HepG2 (cell line): Measurements from ENCODE around the gene C1QTNF5. TPM values are rescaled to one million over a fixed set of nuclear protein-coding genes. Genes with fewer than 3 reads are reported as not detected.
A peak's percentile ranks its signal among the peaks of the same experiment; 100 is the strongest.

Experiments used
- ATAC-seq: fragments of 200-7000 bp; cut with Tn5 transposase; 3 replicates; pipeline ENCODE4 v1.9.1; 2020; ENCODE audit warnings: mild to moderate bottlenecking, moderate library complexity
- BruUV-seq: library from RNA; stranded (reverse); fragments of 400-500 nt; replicated peaks from 2 replicates; lab custom pipeline; 2021; lab: Mats Ljungman, UMichigan
- CTCF ChIA-PET: fragments of 300-600 bp; formaldehyde crosslinking; extraction: SDS; loops from one replicate; lab custom pipeline; 2021; ENCODE audit warnings: low total read pairs, inconsistent platforms, low intra/inter-chr PET ratio; lab: Yijun Ruan, JAX
- POLR2A ChIA-PET: fragments of 350-600 bp; sonication (Branson Sonifier 250); formaldehyde crosslinking; loops from one replicate; lab custom pipeline; 2020; ENCODE audit warnings: antibody characterized with exemption, inconsistent platforms; lab: Yijun Ruan, JAX
- DNase-seq: peaks from one replicate; pipeline ENCODE4 v3.0.0-alpha.2; 2015; ENCODE audit warnings: low spot score
- FAIRE-seq: peaks from 3 replicates; lab custom pipeline; 2011; peaks lifted over from hg19 to GRCh38; lab: Jason Lieb, UNC
- H2AFZ ChIP-seq: one replicate; pipeline ENCODE4 v1.6.1; 2011; ENCODE audit warnings: low read length, inconsistent platforms
- H3K27ac ChIP-seq: fragments of 300-600 bp; 3 replicates; pipeline ENCODE4 v1.8.0; 2011; ENCODE audit warnings: mixed run types, mild to moderate bottlenecking, mixed read lengths, low read length, inconsistent platforms; ENCODE audit not compliant: insufficient read depth; ENCODE audit errors: extremely low read length
- H3K27me3 ChIP-seq, 2 experiments: fragments of 200-600 bp in 1 of 2; 2 replicates in 1 of 2; 3 replicates in 1 of 2; pipeline versions ENCODE4 v1.6.0 to v1.8.0; 2011; ENCODE audit warnings: low read length in 2 of 2, mild to moderate bottlenecking in 2 of 2, moderate library complexity in 2 of 2, inconsistent platforms in 1 of 2; ENCODE audit not compliant: insufficient read depth in 2 of 2, control insufficient read depth in 1 of 2
- H3K36me3 ChIP-seq, 2 experiments: fragments of 200-600 bp in 1 of 2; replicated peaks in 1 of 2; 2 replicates in 1 of 2; 3 replicates in 1 of 2; pipeline versions ENCODE4 v1.5.1 to v1.8.0; 2011; ENCODE audit warnings: low read length in 2 of 2, inconsistent platforms in 1 of 2; ENCODE audit not compliant: insufficient read depth in 2 of 2, control insufficient read depth in 1 of 2
- H3K4me1 ChIP-seq: 2 replicates; pipeline ENCODE4 v1.5.1; 2012; ENCODE audit warnings: low read length, inconsistent platforms; ENCODE audit not compliant: insufficient read depth
- H3K4me2 ChIP-seq: 2 replicates; pipeline ENCODE4 v1.6.0; 2011; ENCODE audit warnings: low read depth, low read length, inconsistent platforms
- H3K4me3 ChIP-seq, 3 experiments: fragments of 200-600 bp in 1 of 3; sonication (generic), shearing (Covaris generic) in 1 of 3; replicated peaks in 1 of 3; 2 replicates each; pipeline ENCODE4 v1.5.1; 2011 to 2016; ENCODE audit warnings: low read length in 3 of 3, inconsistent platforms in 2 of 3, low read depth in 2 of 3, mild to moderate bottlenecking in 2 of 3, control low read depth in 1 of 3, mixed read lengths in 1 of 3; ENCODE audit not compliant: insufficient read depth in 1 of 3
- H3K79me2 ChIP-seq: one replicate; pipeline ENCODE4 v1.6.1; 2011; ENCODE audit warnings: low read length, inconsistent platforms; ENCODE audit not compliant: insufficient read depth
- H3K9ac ChIP-seq: 2 replicates; pipeline ENCODE4 v1.6.0; 2011; ENCODE audit warnings: mild to moderate bottlenecking, low read depth, low read length, inconsistent platforms; ENCODE audit not compliant: insufficient read depth
- H3K9me3 ChIP-seq: 2 replicates; pipeline ENCODE4 v1.5.1; 2012; ENCODE audit warnings: mild to moderate bottlenecking, low read length
- H4K20me1 ChIP-seq: 2 replicates; pipeline ENCODE4 v1.6.0; 2011; ENCODE audit warnings: inconsistent platforms, mild to moderate bottlenecking, low read length, moderate library complexity; ENCODE audit not compliant: insufficient read depth
- EED ChIP-seq: sonication (generic); formaldehyde crosslinking; IDR thresholded peaks from 2 replicates; pipeline ENCODE4 v1.5.0; 2020; ENCODE audit warnings: mild to moderate bottlenecking, missing genetic modification reagents
- HOXA3 ChIP-seq: sonication (generic); formaldehyde crosslinking; IDR thresholded peaks from 2 replicates; pipeline ENCODE4 v1.5.0; 2020; ENCODE audit warnings: missing genetic modification reagents
- SP5 ChIP-seq: IDR thresholded peaks from 2 replicates; pipeline ENCODE4 v1.6.1; 2016; ENCODE audit warnings: low read depth, borderline replicate concordance
- ZNF256 ChIP-seq: sonication (generic); formaldehyde crosslinking; conservative IDR thresholded peaks from 2 replicates; pipeline ENCODE4 v1.4.0; 2020; ENCODE audit warnings: missing genetic modification reagents
- ZSCAN22 ChIP-seq: sonication (generic); formaldehyde crosslinking; IDR thresholded peaks from 2 replicates; pipeline ENCODE4 v1.4.0; 2020; ENCODE audit warnings: mild to moderate bottlenecking, missing genetic modification reagents
- WGBS: methylation state at CpG from one replicate; pipeline ENCODE4 v1.1.6; 2017; ENCODE audit warnings: low lambda C conversion rate; 5-methylcytosine and 5-hydroxymethylcytosine counted together
- in situ Hi-C: cut with HindIII; loops from 2 replicates; pipeline ENCODE4 v1.10.0; 2017; ENCODE audit warnings: low pct_unique_long_range_greater_than_20kb; ENCODE audit not compliant: extremely low pct_ligation_motif_present
- intact Hi-C: fragments of 100-400 bp; cut with micrococcal nuclease; formaldehyde crosslinking; loops from one replicate; pipeline ENCODE4 v1.10.0; 2022; ENCODE audit not compliant: unreplicated experiment
- polyA plus RNA-seq, 8 experiments: library from polyadenylated mRNA; depleted of rRNA in 3 of 8; stranded (reverse) in 7 of 8; unstranded in 1 of 8; fragments of >200 nt; fragmentation: Illumina TruSeq in 4 of 8; extraction: Trizol in 4 of 8; gene quantifications; 2 replicates each; pipeline versions ENCODE4 v1.2.1 to v1.2.3, GENCODE V29; 2011 to 2016; ENCODE audit warnings: low read depth in 4 of 8, missing spikeins in 1 of 8, mixed read lengths in 1 of 8; ENCODE audit not compliant: insufficient read depth in 1 of 8
- total RNA-seq, 5 experiments: library from RNA; depleted of rRNA; stranded (reverse); fragments of >200 nt; fragmentation: Illumina TruSeq; extraction: Trizol; gene quantifications; 2 replicates each; pipeline ENCODE4 v1.2.3, GENCODE V29; 2016; ENCODE audit warnings: low read depth in 1 of 5
- TF ChIP-seq, protein P1 (sequence below): sonication (generic); formaldehyde crosslinking; conservative IDR thresholded peaks from 2 replicates; pipeline ENCODE4 v1.4.0; 2020; ENCODE audit warnings: missing genetic modification reagents
- TF ChIP-seq, protein P2 (sequence below): IDR thresholded peaks from 2 replicates; pipeline ENCODE4 v1.6.1; 2016; ENCODE audit warnings: low read depth, missing genetic modification reagents, missing compliant biosample characterization
- TF ChIP-seq, protein P3 (sequence below): sonication (generic); formaldehyde crosslinking; IDR thresholded peaks from 2 replicates; pipeline ENCODE4 v1.4.0; 2020; ENCODE audit warnings: mild to moderate bottlenecking, missing genetic modification reagents
- TF ChIP-seq, protein P4 (sequence below): IDR thresholded peaks from 2 replicates; pipeline ENCODE4 v1.6.1; 2016; ENCODE audit warnings: control low read depth
- TF ChIP-seq, protein P5 (sequence below): conservative IDR thresholded peaks from 2 replicates; pipeline ENCODE4 v1.6.1; 2018; ENCODE audit warnings: missing genetic modification reagents
- TF ChIP-seq, protein P6 (sequence below): sonication (generic); formaldehyde crosslinking; IDR thresholded peaks from 2 replicates; pipeline ENCODE4 v1.8.1; 2022; ENCODE audit warnings: mild to moderate bottlenecking, missing genetic modification reagents

The C1QTNF5 gene
- total and polyA plus RNA-seq, 2 of the 13 experiments (the other 11 are each of a cell fraction or from before 2014, with no cell fraction given) = 0.86 to 1.2 TPM

DNA sequence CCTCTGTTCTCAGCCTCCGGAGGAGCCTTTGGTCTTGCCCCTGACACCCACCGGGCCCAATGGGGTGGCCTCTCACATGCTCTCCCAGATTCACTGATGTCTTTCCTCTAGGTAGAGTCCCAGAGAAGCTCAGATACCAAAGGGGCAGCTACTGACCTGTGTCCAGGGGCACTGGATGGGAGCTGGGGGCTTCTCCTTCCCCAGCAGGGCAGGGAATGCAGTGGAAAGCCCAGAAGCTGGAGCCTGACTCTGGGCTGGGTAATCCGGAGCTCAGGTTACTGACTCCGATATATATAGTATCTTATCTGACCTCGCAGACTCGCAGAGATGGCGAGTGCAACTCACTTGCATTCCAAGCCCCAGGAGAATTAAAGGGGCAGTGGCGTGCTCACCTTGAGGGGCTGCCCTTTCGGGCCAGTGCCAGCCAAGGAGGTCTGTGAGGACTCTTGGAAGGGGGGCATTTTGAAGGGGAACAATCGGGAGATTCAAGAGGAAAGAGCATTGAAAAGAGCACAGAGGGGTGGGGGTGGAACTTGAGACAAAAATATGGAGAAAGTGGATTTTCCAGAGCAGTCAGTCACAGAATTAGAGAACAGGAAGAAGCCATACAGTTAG lies 38.3 kb upstream of the C1QTNF5 start:
- no TSS peak for BruUV-seq
- Histone ChIP-seq H3K9ac (no peak overlapping the region), H3K27me3 (no peaks in the 10 kb centered on the region; a peak in 1 of 5 replicates), H3K4me1 (peaks cover 92% of the 10 kb centered on the region), H3K79me2 (peaks cover 18% of the 10 kb centered on the region), H3K9me3 (no peaks in the 10 kb centered on the region), H3K27ac (peak overlapping the region; percentile 31), H4K20me1 (no peaks in the 10 kb centered on the region), H2AFZ (no peak overlapping the region), H3K4me3 (no peak overlapping the region), H3K4me2 (peak overlapping the region; percentile 38), H3K36me3 (no peaks in the 10 kb centered on the region)
- ChIA-PET POLR2A (interaction anchor here (1.5 to 3.6 kb wide), 2 partner anchors 8 to 11 kb away, joined by 7 to 25 read pairs; no protein-coding TSS in a partner anchor), CTCF (no interaction called here)
- intact Hi-C loops (no loop called here), in situ Hi-C loops (loop anchor here (5.0 kb wide), 1 partner anchor 93 kb away; no protein-coding TSS in a partner anchor)
- no peak for DNase-seq
- WGBS = 90% methylated on average over 9 of the region's 10 CpGs
- FAIRE-seq = no peak
- ATAC-seq = no peak
- TF ChIP-seq, protein P1, sequence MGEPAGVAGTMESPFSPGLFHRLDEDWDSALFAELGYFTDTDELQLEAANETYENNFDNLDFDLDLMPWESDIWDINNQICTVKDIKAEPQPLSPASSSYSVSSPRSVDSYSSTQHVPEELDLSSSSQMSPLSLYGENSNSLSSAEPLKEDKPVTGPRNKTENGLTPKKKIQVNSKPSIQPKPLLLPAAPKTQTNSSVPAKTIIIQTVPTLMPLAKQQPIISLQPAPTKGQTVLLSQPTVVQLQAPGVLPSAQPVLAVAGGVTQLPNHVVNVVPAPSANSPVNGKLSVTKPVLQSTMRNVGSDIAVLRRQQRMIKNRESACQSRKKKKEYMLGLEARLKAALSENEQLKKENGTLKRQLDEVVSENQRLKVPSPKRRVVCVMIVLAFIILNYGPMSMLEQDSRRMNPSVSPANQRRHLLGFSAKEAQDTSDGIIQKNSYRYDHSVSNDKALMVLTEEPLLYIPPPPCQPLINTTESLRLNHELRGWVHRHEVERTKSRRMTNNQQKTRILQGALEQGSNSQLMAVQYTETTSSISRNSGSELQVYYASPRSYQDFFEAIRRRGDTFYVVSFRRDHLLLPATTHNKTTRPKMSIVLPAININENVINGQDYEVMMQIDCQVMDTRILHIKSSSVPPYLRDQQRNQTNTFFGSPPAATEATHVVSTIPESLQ (CRISPR knock-in tag) = no peak
- TF ChIP-seq, protein P2, sequence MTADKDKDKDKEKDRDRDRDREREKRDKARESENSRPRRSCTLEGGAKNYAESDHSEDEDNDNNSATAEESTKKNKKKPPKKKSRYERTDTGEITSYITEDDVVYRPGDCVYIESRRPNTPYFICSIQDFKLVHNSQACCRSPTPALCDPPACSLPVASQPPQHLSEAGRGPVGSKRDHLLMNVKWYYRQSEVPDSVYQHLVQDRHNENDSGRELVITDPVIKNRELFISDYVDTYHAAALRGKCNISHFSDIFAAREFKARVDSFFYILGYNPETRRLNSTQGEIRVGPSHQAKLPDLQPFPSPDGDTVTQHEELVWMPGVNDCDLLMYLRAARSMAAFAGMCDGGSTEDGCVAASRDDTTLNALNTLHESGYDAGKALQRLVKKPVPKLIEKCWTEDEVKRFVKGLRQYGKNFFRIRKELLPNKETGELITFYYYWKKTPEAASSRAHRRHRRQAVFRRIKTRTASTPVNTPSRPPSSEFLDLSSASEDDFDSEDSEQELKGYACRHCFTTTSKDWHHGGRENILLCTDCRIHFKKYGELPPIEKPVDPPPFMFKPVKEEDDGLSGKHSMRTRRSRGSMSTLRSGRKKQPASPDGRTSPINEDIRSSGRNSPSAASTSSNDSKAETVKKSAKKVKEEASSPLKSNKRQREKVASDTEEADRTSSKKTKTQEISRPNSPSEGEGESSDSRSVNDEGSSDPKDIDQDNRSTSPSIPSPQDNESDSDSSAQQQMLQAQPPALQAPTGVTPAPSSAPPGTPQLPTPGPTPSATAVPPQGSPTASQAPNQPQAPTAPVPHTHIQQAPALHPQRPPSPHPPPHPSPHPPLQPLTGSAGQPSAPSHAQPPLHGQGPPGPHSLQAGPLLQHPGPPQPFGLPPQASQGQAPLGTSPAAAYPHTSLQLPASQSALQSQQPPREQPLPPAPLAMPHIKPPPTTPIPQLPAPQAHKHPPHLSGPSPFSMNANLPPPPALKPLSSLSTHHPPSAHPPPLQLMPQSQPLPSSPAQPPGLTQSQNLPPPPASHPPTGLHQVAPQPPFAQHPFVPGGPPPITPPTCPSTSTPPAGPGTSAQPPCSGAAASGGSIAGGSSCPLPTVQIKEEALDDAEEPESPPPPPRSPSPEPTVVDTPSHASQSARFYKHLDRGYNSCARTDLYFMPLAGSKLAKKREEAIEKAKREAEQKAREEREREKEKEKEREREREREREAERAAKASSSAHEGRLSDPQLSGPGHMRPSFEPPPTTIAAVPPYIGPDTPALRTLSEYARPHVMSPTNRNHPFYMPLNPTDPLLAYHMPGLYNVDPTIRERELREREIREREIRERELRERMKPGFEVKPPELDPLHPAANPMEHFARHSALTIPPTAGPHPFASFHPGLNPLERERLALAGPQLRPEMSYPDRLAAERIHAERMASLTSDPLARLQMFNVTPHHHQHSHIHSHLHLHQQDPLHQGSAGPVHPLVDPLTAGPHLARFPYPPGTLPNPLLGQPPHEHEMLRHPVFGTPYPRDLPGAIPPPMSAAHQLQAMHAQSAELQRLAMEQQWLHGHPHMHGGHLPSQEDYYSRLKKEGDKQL = no peak
- TF ChIP-seq EED (no peak), ZSCAN22 (CRISPR knock-in tag) (no peak), HOXA3 (CRISPR knock-in tag) (no peak), ZNF256 (CRISPR knock-in tag) (no peak), SP5 (CRISPR knock-in tag) (no peak)
- TF ChIP-seq, protein P3, sequence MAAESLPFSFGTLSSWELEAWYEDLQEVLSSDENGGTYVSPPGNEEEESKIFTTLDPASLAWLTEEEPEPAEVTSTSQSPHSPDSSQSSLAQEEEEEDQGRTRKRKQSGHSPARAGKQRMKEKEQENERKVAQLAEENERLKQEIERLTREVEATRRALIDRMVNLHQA = no peak
- TF ChIP-seq, protein P4, sequence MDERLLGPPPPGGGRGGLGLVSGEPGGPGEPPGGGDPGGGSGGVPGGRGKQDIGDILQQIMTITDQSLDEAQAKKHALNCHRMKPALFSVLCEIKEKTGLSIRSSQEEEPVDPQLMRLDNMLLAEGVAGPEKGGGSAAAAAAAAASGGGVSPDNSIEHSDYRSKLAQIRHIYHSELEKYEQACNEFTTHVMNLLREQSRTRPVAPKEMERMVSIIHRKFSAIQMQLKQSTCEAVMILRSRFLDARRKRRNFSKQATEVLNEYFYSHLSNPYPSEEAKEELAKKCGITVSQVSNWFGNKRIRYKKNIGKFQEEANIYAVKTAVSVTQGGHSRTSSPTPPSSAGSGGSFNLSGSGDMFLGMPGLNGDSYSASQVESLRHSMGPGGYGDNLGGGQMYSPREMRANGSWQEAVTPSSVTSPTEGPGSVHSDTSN = no peak
- TF ChIP-seq, protein P5, sequence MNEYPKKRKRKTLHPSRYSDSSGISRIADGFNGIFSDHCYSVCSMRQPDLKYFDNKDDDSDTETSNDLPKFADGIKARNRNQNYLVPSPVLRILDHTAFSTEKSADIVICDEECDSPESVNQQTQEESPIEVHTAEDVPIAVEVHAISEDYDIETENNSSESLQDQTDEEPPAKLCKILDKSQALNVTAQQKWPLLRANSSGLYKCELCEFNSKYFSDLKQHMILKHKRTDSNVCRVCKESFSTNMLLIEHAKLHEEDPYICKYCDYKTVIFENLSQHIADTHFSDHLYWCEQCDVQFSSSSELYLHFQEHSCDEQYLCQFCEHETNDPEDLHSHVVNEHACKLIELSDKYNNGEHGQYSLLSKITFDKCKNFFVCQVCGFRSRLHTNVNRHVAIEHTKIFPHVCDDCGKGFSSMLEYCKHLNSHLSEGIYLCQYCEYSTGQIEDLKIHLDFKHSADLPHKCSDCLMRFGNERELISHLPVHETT (CRISPR knock-in tag) = no peak
- TF ChIP-seq, protein P6, sequence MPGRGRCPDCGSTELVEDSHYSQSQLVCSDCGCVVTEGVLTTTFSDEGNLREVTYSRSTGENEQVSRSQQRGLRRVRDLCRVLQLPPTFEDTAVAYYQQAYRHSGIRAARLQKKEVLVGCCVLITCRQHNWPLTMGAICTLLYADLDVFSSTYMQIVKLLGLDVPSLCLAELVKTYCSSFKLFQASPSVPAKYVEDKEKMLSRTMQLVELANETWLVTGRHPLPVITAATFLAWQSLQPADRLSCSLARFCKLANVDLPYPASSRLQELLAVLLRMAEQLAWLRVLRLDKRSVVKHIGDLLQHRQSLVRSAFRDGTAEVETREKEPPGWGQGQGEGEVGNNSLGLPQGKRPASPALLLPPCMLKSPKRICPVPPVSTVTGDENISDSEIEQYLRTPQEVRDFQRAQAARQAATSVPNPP (CRISPR knock-in tag) = no peak
